Peyer's patch (tissue), 4 donors: Measurements from ENCODE around the gene AGTR1. TPM values are rescaled to one million over a fixed set of nuclear protein-coding genes. Genes with fewer than 3 reads are reported as not detected.
"Not testable (repeated sequence)": the region's sequence is repeated elsewhere in the genome, so short reads cannot be mapped to it uniquely, and the experiment has no call there.

Experiments
- DNase-seq, 3 donors: peaks; one replicate each; pipeline ENCODE4 v3.0.0-alpha.2; 2017 to 2019
- H3K27ac ChIP-seq, 4 donors: fragments of 200-600 bp; sonication (generic); one replicate each; pipeline ENCODE4 v1.5.1; 2016 to 2019
- H3K27me3 ChIP-seq, 2 donors: fragments of 200-600 bp; sonication (generic); one replicate each; pipeline ENCODE4 v1.5.1; 2019
- H3K36me3 ChIP-seq, 3 donors: fragments of 200-600 bp; sonication (generic); one replicate each; pipeline ENCODE4 v1.5.1; 2016 to 2019
- H3K4me1 ChIP-seq, 4 donors: fragments of 200-600 bp; sonication (generic); one replicate each; pipeline ENCODE4 v1.5.1; 2016 to 2019
- H3K4me3 ChIP-seq, 4 donors: fragments of 200-600 bp; sonication (generic); 1 replicate in 3 of 4; 2 replicates in 1 of 4; pipeline ENCODE4 v1.5.1; 2016 to 2019; ENCODE audit warnings: mild to moderate bottlenecking in 1 of 4
- H3K9me3 ChIP-seq, 4 donors: fragments of 200-600 bp; sonication (generic); one replicate each; pipeline ENCODE4 v1.5.1; 2016 to 2019; ENCODE audit warnings: mild to moderate bottlenecking in 1 of 4
- CTCF ChIP-seq, 6 experiments: fragments of 450-650 bp in 4 of 6; fragments of 200-600 bp in 2 of 6; sonication (generic) in 1 of 6; IDR thresholded peaks; one replicate each; pipeline ENCODE4 v1.5.1; 2017 to 2019; ENCODE audit warnings: antibody characterized with exemption in 6 of 6, mild to moderate bottlenecking in 3 of 6, moderate library complexity in 1 of 6
- POLR2A ChIP-seq, 2 donors: fragments of 450-650 bp; IDR thresholded peaks; one replicate each; pipeline ENCODE4 v1.5.1; 2017; ENCODE audit warnings: antibody characterized with exemption in 2 of 2, mild to moderate bottlenecking in 2 of 2, moderate library complexity in 2 of 2
- total RNA-seq, 4 donors: library from RNA; depleted of rRNA; stranded (reverse); fragments of >200 nt; gene quantifications; one replicate each; pipeline ENCODE4 v1.1.0, GENCODE V29; 2016

AGTR1 gene
- total RNA-seq, 4 donors from 2014 or later: 0.70 to 3.8 (median 1.2) TPM; not detected in 1

GRCh38 chr3:148742118-148742517 lies 44.4 kb downstream of the AGTR1 start:
- no peaks in the 10 kb centered on the region for H3K4me1 ChIP-seq
- TF ChIP-seq POLR2A (IDR thresholded peaks at IDR 0.05) (no peak), CTCF (IDR thresholded peaks at IDR 0.05) (no peak)
- H3K27ac ChIP-seq: no peak overlapping the region
- H3K27me3 ChIP-seq: no peaks in the 10 kb centered on the region
- no peak for DNase-seq
- no peaks in the 10 kb centered on the region for H3K9me3 ChIP-seq
- no peaks in the 10 kb centered on the region for H3K36me3 ChIP-seq
- H3K4me3 ChIP-seq: no peak overlapping the region

- Histone ChIP-seq H3K27me3 (no peaks in the 10 kb centered on the region), H3K9me3 (no peaks in the 10 kb centered on the region), H3K4me1 (no peaks in the 10 kb centered on the region), H3K36me3 (no peaks in the 10 kb centered on the region), H3K4me3 (no peak overlapping the region), H3K27ac (no peak overlapping the region)
- no peak for DNase-seq
- TF ChIP-seq POLR2A (IDR thresholded peaks at IDR 0.05) (no peak), CTCF (IDR thresholded peaks at IDR 0.05) (no peak)
Measured at GRCh38 chr3:148746053-148746452, 48.4 kb downstream of the AGTR1 start.

- no peak overlapping the region for H3K4me3 ChIP-seq
- TF ChIP-seq CTCF (IDR thresholded peaks at IDR 0.05) (no peak), POLR2A (IDR thresholded peaks at IDR 0.05) (no peak)
- H3K9me3 ChIP-seq: no peaks in the 10 kb centered on the region
- H3K4me1 ChIP-seq: no peaks in the 10 kb centered on the region
- H3K27ac ChIP-seq: no peak overlapping the region
- H3K27me3 ChIP-seq: no peaks in the 10 kb centered on the region
- no peaks in the 10 kb centered on the region for H3K36me3 ChIP-seq
- DNase-seq: no peak
Measured at GRCh38 chr3:148748283-148748682, 50.6 kb downstream of the AGTR1 start.

- H3K27ac ChIP-seq: no peak overlapping the region
- no peak overlapping the region for H3K4me3 ChIP-seq
- no peaks in the 10 kb centered on the region for H3K4me1 ChIP-seq
- H3K27me3 ChIP-seq: no peaks in the 10 kb centered on the region
- no peaks in the 10 kb centered on the region for H3K9me3 ChIP-seq
- no peak for DNase-seq
- no peaks in the 10 kb centered on the region for H3K36me3 ChIP-seq
- TF ChIP-seq CTCF (IDR thresholded peaks at IDR 0.05): no peak
- no peak for TF ChIP-seq POLR2A (IDR thresholded peaks at IDR 0.05)
Measured at GRCh38 chr3:148750296-148750695, 52.6 kb downstream of the AGTR1 start.

GRCh38 chr3:148751461-148751860 lies 53.8 kb downstream of the AGTR1 start:
- Histone ChIP-seq H3K9me3 (no peaks in the 10 kb centered on the region), H3K36me3 (no peaks in the 10 kb centered on the region), H3K27ac (no peak overlapping the region), H3K27me3 (no peaks in the 10 kb centered on the region), H3K4me1 (no peaks in the 10 kb centered on the region), H3K4me3 (no peak overlapping the region)
- no peak for TF ChIP-seq POLR2A (IDR thresholded peaks at IDR 0.05)
- no peak for TF ChIP-seq CTCF (IDR thresholded peaks at IDR 0.05)
- no peak for DNase-seq

- H3K4me3 ChIP-seq, H3K4me1 ChIP-seq, DNase-seq, H3K27me3 ChIP-seq, H3K27ac ChIP-seq, H3K36me3 ChIP-seq, H3K9me3 ChIP-seq: not testable (repeated sequence)
Measured at GRCh38 chr3:148753385-148753784, 55.7 kb downstream of the AGTR1 start.
